Kidney (tissue), 14 donors: Measurements from ENCODE around the gene LPCAT1. TPM values are rescaled to one million over a fixed set of nuclear protein-coding genes. Genes with fewer than 3 reads are reported as not detected.

Source experiments
- DNase-seq, 5 donors: peaks; one replicate each; pipeline ENCODE4 v3.0.0-alpha.2; 2013 to 2020
- FAIRE-seq: peaks from 2 replicates; lab custom pipeline; 2012; peaks lifted over from hg19 to GRCh38; lab: Jason Lieb, UNC
- H3K27ac ChIP-seq, 2 donors: one replicate each; pipeline ENCODE4 v1.7.0; 2013; ENCODE audit warnings: low read depth in 2 of 2, low read length in 2 of 2, inconsistent platforms in 1 of 2
- H3K27me3 ChIP-seq: one replicate; pipeline ENCODE4 v1.7.1; 2013; ENCODE audit warnings: low read length, inconsistent platforms; ENCODE audit not compliant: control insufficient read depth, insufficient read depth
- H3K36me3 ChIP-seq, 3 donors: one replicate each; pipeline versions ENCODE4 v1.7.0 to v1.7.1; 2013; ENCODE audit warnings: low read length in 3 of 3, control low read depth in 1 of 3, inconsistent platforms in 1 of 3; ENCODE audit not compliant: insufficient read depth in 3 of 3, control insufficient read depth in 2 of 3
- H3K4me1 ChIP-seq, 3 donors: one replicate each; pipeline versions ENCODE4 v1.7.0 to v1.7.1; 2013; ENCODE audit warnings: low read length in 3 of 3, inconsistent platforms in 1 of 3, low read depth in 1 of 3; ENCODE audit not compliant: control insufficient read depth in 2 of 3, insufficient read depth in 2 of 3
- H3K4me3 ChIP-seq, 3 donors: one replicate each; pipeline versions ENCODE4 v1.7.0 to v1.8.1; 2013; ENCODE audit warnings: low read length in 3 of 3, control low read depth in 1 of 3, inconsistent platforms in 1 of 3
- H3K9ac ChIP-seq, 3 donors: one replicate each; pipeline versions ENCODE4 v1.7.0 to v1.7.1; 2013; ENCODE audit warnings: low read length in 3 of 3, control low read depth in 1 of 3, inconsistent platforms in 1 of 3
- H3K9me3 ChIP-seq, 3 donors: one replicate each; pipeline versions ENCODE4 v1.7.0 to v1.7.1; 2013; ENCODE audit warnings: low read length in 3 of 3, control low read depth in 1 of 3, inconsistent platforms in 1 of 3; ENCODE audit not compliant: control insufficient read depth in 2 of 3, insufficient read depth in 1 of 3
- CTCF ChIP-seq: IDR thresholded peaks from 3 replicates; pipeline ENCODE4 v1.5.1; 2012; ENCODE audit warnings: mild to moderate bottlenecking, moderate library complexity, borderline replicate concordance; ENCODE audit not compliant: insufficient read depth; ENCODE audit errors: extremely low read depth
- intact Hi-C: fragments of 100-400 bp; cut with DNase I; formaldehyde crosslinking; loops from one replicate; pipeline ENCODE4 v1.11.1; 2022
- polyA plus RNA-seq: library from polyadenylated mRNA; stranded (reverse); fragments of 350-450 nt; fragmentation: Illumina TruSeq; extraction: RNeasy Lipid Tissue Mini Kit (QIAGEN cat#74804); gene quantifications from one replicate; pipeline ENCODE4 v1.2.3, GENCODE V29; 2014; ENCODE audit warnings: low read depth, low replicate concordance; ENCODE audit not compliant: insufficient read depth
- total RNA-seq: library from RNA; stranded (reverse); fragmentation: NEBNext Ultra II Directional; extraction: Animal tissue kit (Norgen Biotek cat#: 25700); gene quantifications from one replicate; pipeline ENCODE4 v1.2.1, GENCODE V29; 2021
- donor health status: control.
- donor health status: control.
- donor health status: control.
- donor health status: control.
- donor health status: control.
- donor health status: DM: yes; HTN: yes; CAD: no.
- donor health status: Normal renal cell carcinoma (clear cell type).

The LPCAT1 gene
- total and polyA plus RNA-seq, 2 donors from 2014 or later: 22.2 to 46.5 TPM

GRCh38 chr5:1439388-1440097 is 84.2 kb downstream of the LPCAT1 start:
- peaks cover 18% of the 10 kb centered on the region for H3K27me3 ChIP-seq
- H3K27ac ChIP-seq: no peak overlapping the region
- H3K36me3 ChIP-seq: no peaks in the 10 kb centered on the region
- H3K4me1 ChIP-seq: peaks cover 0 to 5% (median 0%) of the 10 kb centered on the region in 3 donors
- TF ChIP-seq CTCF: no peak
- H3K9ac ChIP-seq: no peak overlapping the region
- FAIRE-seq: no peak
- no peak for DNase-seq
- H3K4me3 ChIP-seq: no peak overlapping the region
- intact Hi-C loops: no loop called here
- H3K9me3 ChIP-seq: peaks cover 0 to 2% (median 0%) of the 10 kb centered on the region in 3 donors

GRCh38 chr5:1438871-1439270 is 84.9 kb downstream of the LPCAT1 start:
- Histone ChIP-seq H3K27ac (no peak overlapping the region), H3K9me3 (peaks cover 0 to 2% (median 0%) of the 10 kb centered on the region in 3 donors), H3K27me3 (peaks cover 11% of the 10 kb centered on the region), H3K9ac (no peak overlapping the region), H3K4me3 (no peak overlapping the region), H3K36me3 (no peaks in the 10 kb centered on the region), H3K4me1 (no peaks in the 10 kb centered on the region)
- no peak for FAIRE-seq
- intact Hi-C loops: no loop called here
- no peak for DNase-seq
- TF ChIP-seq CTCF: no peak

GRCh38 chr5:1437876-1438559 is 85.7 kb downstream of the LPCAT1 start:
- H3K27ac ChIP-seq: no peak overlapping the region
- H3K27me3 ChIP-seq: peaks cover 3% of the 10 kb centered on the region
- TF ChIP-seq CTCF: no peak
- DNase-seq (no peak), FAIRE-seq (no peak)
- intact Hi-C loops: no loop called here
- peaks cover 0 to 2% (median 0%) of the 10 kb centered on the region in 3 donors for H3K9me3 ChIP-seq
- H3K9ac ChIP-seq: no peak overlapping the region
- no peaks in the 10 kb centered on the region for H3K4me1 ChIP-seq
- H3K4me3 ChIP-seq: no peak overlapping the region
- no peaks in the 10 kb centered on the region for H3K36me3 ChIP-seq
